Smooth muscle cell (in vitro differentiated cells): ENCODE measurements around the gene GPR15. TPM values are rescaled to one million over a fixed set of nuclear protein-coding genes. Genes with fewer than 3 reads are reported as not detected.

Experiments used
- DNase-seq: peaks from one replicate; lab custom pipeline; 2025; ENCODE audit not compliant: unreplicated experiment; lab: John Stamatoyannopoulos, UW
- H2AFZ ChIP-seq: fragments of 200-600 bp; sonication (generic); 2 replicates; pipeline ENCODE4 v1.6.0; 2016; ENCODE audit warnings: antibody characterized with exemption, low read depth, mild to moderate bottlenecking
- H3F3A ChIP-seq: fragments of 200-600 bp; sonication (generic); 2 replicates; pipeline ENCODE4 v1.6.0; 2017; ENCODE audit warnings: antibody characterized with exemption, low read depth
- H3K27ac ChIP-seq: fragments of 200-600 bp; sonication (generic); 2 replicates; pipeline ENCODE4 v1.5.1; 2016; ENCODE audit warnings: low read depth, mild to moderate bottlenecking
- H3K27me3 ChIP-seq: fragments of 200-600 bp; sonication (generic); 2 replicates; pipeline ENCODE4 v1.6.1; 2016; ENCODE audit warnings: low read depth, mild to moderate bottlenecking
- H3K36me3 ChIP-seq: fragments of 200-600 bp; sonication (generic); 2 replicates; pipeline ENCODE4 v1.5.1; 2016; ENCODE audit warnings: low read depth
- H3K4me1 ChIP-seq: fragments of 200-600 bp; sonication (generic); 2 replicates; pipeline ENCODE4 v1.5.1; 2016; ENCODE audit warnings: low read depth
- H3K4me2 ChIP-seq: fragments of 200-600 bp; sonication (generic); 2 replicates; pipeline ENCODE4 v1.6.0; 2016; ENCODE audit warnings: mild to moderate bottlenecking
- H3K4me3 ChIP-seq: fragments of 200-600 bp; sonication (generic); 2 replicates; pipeline ENCODE4 v1.5.1; 2016; ENCODE audit warnings: mild to moderate bottlenecking
- H3K79me2 ChIP-seq: fragments of 200-600 bp; sonication (generic); 2 replicates; pipeline ENCODE4 v1.6.0; 2016; ENCODE audit warnings: low read depth, mild to moderate bottlenecking
- H3K9ac ChIP-seq: fragments of 200-600 bp; sonication (generic); 2 replicates; pipeline ENCODE4 v1.6.0; 2016; ENCODE audit warnings: low read depth
- H3K9me3 ChIP-seq: fragments of 200-600 bp; sonication (generic); replicated peaks from 2 replicates; pipeline ENCODE4 v1.5.1; 2016; ENCODE audit warnings: low read depth
- H4K20me1 ChIP-seq: fragments of 200-600 bp; sonication (generic); 2 replicates; pipeline ENCODE4 v1.6.0; 2016; ENCODE audit warnings: low read depth
- WGBS: methylation state at CpG from one replicate; pipeline ENCODE4 v1.1.7; 2016; ENCODE audit warnings: low lambda C conversion rate; 5-methylcytosine and 5-hydroxymethylcytosine counted together
- polyA plus RNA-seq: library from polyadenylated mRNA; unstranded; fragments of >200 nt; fragmentation: Nextera tagmentation; extraction: Ambion mirVana; gene quantifications from 2 replicates; pipeline ENCODE4 v1.2.1, GENCODE V29; 2016
- total RNA-seq: library from RNA; depleted of rRNA; stranded (reverse); fragments of >200 nt; gene quantifications from 2 replicates; pipeline ENCODE4 v1.2.3, GENCODE V29; 2014
- TF ChIP-seq, protein P1 (sequence below): fragments of 200-600 bp; sonication (generic); IDR thresholded peaks from 2 replicates; pipeline ENCODE4 v1.5.1; 2017; ENCODE audit warnings: borderline replicate concordance, mild to moderate bottlenecking, antibody characterized with exemption; ENCODE audit not compliant: insufficient read depth, poor library complexity, severe bottlenecking

The GPR15 gene
- total and polyA plus RNA-seq, 2 experiments from 2014 or later, result not detected

DNA sequence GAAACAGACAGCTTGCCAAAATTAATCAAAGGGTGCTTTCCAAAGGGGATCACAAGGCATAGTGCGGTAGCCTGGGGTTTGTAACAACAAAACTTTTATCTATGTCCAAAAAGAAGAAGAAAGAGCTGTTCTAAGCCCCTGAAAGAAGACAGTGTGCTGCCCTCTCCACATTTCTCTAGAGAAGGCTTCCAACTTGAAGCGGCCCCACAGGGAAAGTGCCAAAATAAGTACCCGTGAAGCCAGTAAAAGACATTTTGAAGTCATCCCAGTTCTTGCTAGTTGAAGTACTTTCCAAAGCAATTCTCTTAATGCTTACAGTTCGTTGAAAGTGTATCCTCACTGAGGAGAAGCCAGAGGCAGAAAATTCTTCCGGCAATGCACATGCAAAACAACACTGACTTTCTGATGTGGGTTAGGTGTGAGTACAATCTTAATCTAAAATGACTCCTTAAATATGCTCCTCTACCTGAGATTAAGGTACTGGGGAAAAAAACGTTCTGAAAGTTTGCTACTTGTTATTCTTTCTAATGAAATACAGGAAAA is 21.3 kb downstream of the GPR15 start:
- Histone ChIP-seq H3K79me2 (no peaks in the 10 kb centered on the region), H3K9ac (no peak overlapping the region), H3K27me3 (no peaks in the 10 kb centered on the region), H3F3A (no peaks in the 10 kb centered on the region), H3K27ac (no peak overlapping the region), H2AFZ (no peak overlapping the region), H3K4me2 (no peak overlapping the region), H3K4me3 (no peak overlapping the region), H3K4me1 (no peaks in the 10 kb centered on the region), H3K9me3 (no peaks in the 10 kb centered on the region), H4K20me1 (no peaks in the 10 kb centered on the region), H3K36me3 (no peaks in the 10 kb centered on the region)
- TF ChIP-seq, protein P1, sequence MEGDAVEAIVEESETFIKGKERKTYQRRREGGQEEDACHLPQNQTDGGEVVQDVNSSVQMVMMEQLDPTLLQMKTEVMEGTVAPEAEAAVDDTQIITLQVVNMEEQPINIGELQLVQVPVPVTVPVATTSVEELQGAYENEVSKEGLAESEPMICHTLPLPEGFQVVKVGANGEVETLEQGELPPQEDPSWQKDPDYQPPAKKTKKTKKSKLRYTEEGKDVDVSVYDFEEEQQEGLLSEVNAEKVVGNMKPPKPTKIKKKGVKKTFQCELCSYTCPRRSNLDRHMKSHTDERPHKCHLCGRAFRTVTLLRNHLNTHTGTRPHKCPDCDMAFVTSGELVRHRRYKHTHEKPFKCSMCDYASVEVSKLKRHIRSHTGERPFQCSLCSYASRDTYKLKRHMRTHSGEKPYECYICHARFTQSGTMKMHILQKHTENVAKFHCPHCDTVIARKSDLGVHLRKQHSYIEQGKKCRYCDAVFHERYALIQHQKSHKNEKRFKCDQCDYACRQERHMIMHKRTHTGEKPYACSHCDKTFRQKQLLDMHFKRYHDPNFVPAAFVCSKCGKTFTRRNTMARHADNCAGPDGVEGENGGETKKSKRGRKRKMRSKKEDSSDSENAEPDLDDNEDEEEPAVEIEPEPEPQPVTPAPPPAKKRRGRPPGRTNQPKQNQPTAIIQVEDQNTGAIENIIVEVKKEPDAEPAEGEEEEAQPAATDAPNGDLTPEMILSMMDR, result no peak
- WGBS, result 87% methylated on average over 6 of the region's 6 CpGs
- no peak for DNase-seq

DNA sequence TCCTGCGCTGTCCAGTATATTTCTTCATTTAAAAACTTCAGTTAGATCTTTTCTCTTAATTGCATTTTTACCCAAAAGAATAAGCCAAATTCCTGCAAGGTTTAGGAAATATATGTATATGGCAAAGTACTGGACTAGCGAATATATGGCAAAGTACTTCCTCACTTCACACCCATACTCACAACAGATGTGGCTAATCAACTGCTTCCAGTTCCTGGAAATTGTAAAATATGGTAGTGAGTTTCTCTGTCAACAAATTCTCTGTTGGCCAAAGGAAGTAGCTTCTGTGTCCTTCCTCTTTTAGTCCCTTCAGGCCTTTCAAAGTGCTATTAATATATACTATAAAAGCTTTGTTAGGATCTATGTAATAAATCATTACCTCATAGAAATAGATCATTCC is 22.0 kb downstream of the GPR15 start:
- Histone ChIP-seq H3K9me3 (no peaks in the 10 kb centered on the region), H3K27me3 (no peaks in the 10 kb centered on the region), H3K27ac (no peak overlapping the region), H3K4me1 (no peaks in the 10 kb centered on the region), H3K9ac (no peak overlapping the region), H4K20me1 (no peaks in the 10 kb centered on the region), H3K36me3 (no peaks in the 10 kb centered on the region), H3K4me3 (no peak overlapping the region), H2AFZ (no peak overlapping the region), H3K4me2 (no peak overlapping the region), H3F3A (no peaks in the 10 kb centered on the region), H3K79me2 (no peaks in the 10 kb centered on the region)
- DNase-seq, result no peak
- TF ChIP-seq, protein P1, result no peak
- WGBS, result 98% methylated on average over 2 of the region's 2 CpGs

DNA sequence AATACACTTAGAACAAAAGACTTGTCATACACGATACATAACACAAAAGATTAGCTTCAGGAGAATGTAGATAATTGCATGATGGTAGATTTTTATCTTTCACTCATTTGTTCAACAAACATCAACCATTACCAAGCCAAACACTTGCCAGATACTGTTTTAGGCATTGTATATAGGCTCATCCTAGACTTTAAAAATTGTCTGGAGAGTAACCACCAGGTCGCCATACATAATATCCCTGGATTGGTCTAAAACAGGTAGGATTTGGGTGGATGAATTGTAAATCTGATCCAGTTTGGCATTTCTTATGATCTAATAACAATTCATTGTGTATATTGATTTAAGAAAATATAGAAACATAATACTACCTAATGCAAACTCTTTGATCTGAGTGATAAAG is 22.8 kb downstream of the GPR15 start:
- 94% methylated on average over 2 of the region's 2 CpGs for WGBS
- Histone ChIP-seq H3F3A (no peaks in the 10 kb centered on the region), H3K27ac (peak overlapping the region; percentile 76), H3K9me3 (no peaks in the 10 kb centered on the region), H3K4me3 (no peak overlapping the region), H2AFZ (no peak overlapping the region), H3K36me3 (no peaks in the 10 kb centered on the region), H3K4me1 (no peaks in the 10 kb centered on the region), H4K20me1 (no peaks in the 10 kb centered on the region), H3K4me2 (no peak overlapping the region), H3K9ac (no peak overlapping the region), H3K79me2 (no peaks in the 10 kb centered on the region), H3K27me3 (no peaks in the 10 kb centered on the region)
- DNase-seq, result no peak
- TF ChIP-seq, protein P1, result no peak

DNA sequence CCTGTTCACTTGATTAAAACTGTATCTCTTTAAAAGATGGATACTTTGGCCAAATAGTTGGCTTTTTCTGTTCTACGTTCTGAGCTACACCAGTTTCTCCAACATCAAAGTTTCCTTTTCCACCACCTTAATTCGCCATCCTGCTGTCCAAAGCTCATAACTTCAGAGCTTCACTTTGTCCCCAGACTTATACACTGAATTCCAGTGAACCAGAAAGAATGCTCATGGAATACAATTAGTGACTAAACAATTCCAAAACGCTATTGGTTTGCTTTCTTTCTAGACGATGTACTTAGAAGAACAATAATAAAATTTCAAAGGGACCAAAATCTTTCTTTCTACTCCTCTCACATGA is 23.2 kb downstream of the GPR15 start:
- no peak overlapping the region for H2AFZ ChIP-seq
- 60% methylated on average over 4 of the region's 4 CpGs for WGBS
- no peaks in the 10 kb centered on the region for H3K36me3 ChIP-seq
- H4K20me1 ChIP-seq, result no peaks in the 10 kb centered on the region
- H3K9me3 ChIP-seq, result no peaks in the 10 kb centered on the region
- TF ChIP-seq, protein P1, result no peak
- H3K4me1 ChIP-seq, result no peaks in the 10 kb centered on the region
- H3K27ac ChIP-seq, result peak overlapping the region; percentile 76
- H3K9ac ChIP-seq, result no peak overlapping the region
- H3K27me3 ChIP-seq, result no peaks in the 10 kb centered on the region
- H3K79me2 ChIP-seq, result no peaks in the 10 kb centered on the region
- no peaks in the 10 kb centered on the region for H3F3A ChIP-seq
- H3K4me3 ChIP-seq, result no peak overlapping the region
- no peak for DNase-seq
- no peak overlapping the region for H3K4me2 ChIP-seq
